CD4-positive, alpha-beta T cell (primary cell): ENCODE measurements around the gene LRP1B. TPM values are rescaled to one million over a fixed set of nuclear protein-coding genes. Genes with fewer than 3 reads are reported as not detected.

ENCODE experiments used
- ATAC-seq: fragments of 200-7000 bp; cut with Tn5 transposase; one replicate; pipeline ENCODE4 v1.10.0; 2022; ENCODE audit warnings: mild to moderate bottlenecking; ENCODE audit not compliant: poor library complexity
- CTCF ChIA-PET: fragments of 350-600 bp; sonication (Branson Sonifier 250); formaldehyde crosslinking; loops from one replicate; lab custom pipeline; 2021; ENCODE audit warnings: antibody characterized with exemption, inconsistent platforms; lab: Charles Lee
- POLR2A ChIA-PET: fragments of 350-600 bp; sonication (Branson Sonifier 250); formaldehyde crosslinking; loops from one replicate; lab custom pipeline; 2021; ENCODE audit warnings: antibody characterized with exemption, inconsistent platforms; lab: Charles Lee
- DNase-seq, 14 experiments: peaks; one replicate each; pipeline ENCODE4 v3.0.0-alpha.2; 2013 to 2020; ENCODE audit warnings: mixed read lengths in 2 of 14
- H3K27ac ChIP-seq, 2 donors: one replicate each; pipeline versions ENCODE4 v1.5.1 to v1.7.0; 2013; ENCODE audit warnings: low read length in 2 of 2, low read depth in 1 of 2, mild to moderate bottlenecking in 1 of 2
- H3K27me3 ChIP-seq, 2 experiments: 1 replicate in 1 of 2; 2 replicates in 1 of 2; pipeline versions ENCODE4 v1.6.1 to v1.7.0; 2013; ENCODE audit warnings: low read length in 2 of 2, control low read depth in 1 of 2, mild to moderate bottlenecking in 1 of 2, moderate library complexity in 1 of 2; ENCODE audit not compliant: insufficient read depth in 2 of 2, control insufficient read depth in 1 of 2
- H3K36me3 ChIP-seq: one replicate; pipeline ENCODE4 v1.6.1; 2013; ENCODE audit warnings: low read length, control low read depth; ENCODE audit not compliant: insufficient read depth
- H3K4me1 ChIP-seq: one replicate; pipeline ENCODE4 v1.6.1; 2013; ENCODE audit warnings: low read length, control low read depth; ENCODE audit not compliant: insufficient read depth
- H3K4me3 ChIP-seq: one replicate; pipeline ENCODE4 v1.5.1; 2013; ENCODE audit warnings: mild to moderate bottlenecking, low read length, moderate library complexity
- H3K9me3 ChIP-seq, 2 experiments: 1 replicate in 1 of 2; 2 replicates in 1 of 2; pipeline versions ENCODE4 v1.6.1 to v1.7.0; 2013; ENCODE audit warnings: low read length in 2 of 2, mild to moderate bottlenecking in 2 of 2, control low read depth in 1 of 2, moderate library complexity in 1 of 2; ENCODE audit not compliant: control insufficient read depth in 1 of 2, insufficient read depth in 1 of 2
- H3K27ac Mint-ChIP-seq: one replicate; pipeline ENCODE4 v1.8.0; 2020; ENCODE audit warnings: mixed read lengths
- H3K27me3 Mint-ChIP-seq: one replicate; pipeline ENCODE4 v1.8.0; 2021; ENCODE audit warnings: mixed read lengths
- H3K36me3 Mint-ChIP-seq: one replicate; pipeline ENCODE4 v1.8.0; 2021; ENCODE audit warnings: low read depth, mixed read lengths
- H3K4me1 Mint-ChIP-seq: one replicate; pipeline ENCODE4 v1.8.0; 2021; ENCODE audit warnings: low read depth, mixed read lengths
- H3K4me3 Mint-ChIP-seq: one replicate; pipeline ENCODE4 v1.8.0; 2020; ENCODE audit warnings: mild to moderate bottlenecking, mixed read lengths
- H3K9me3 Mint-ChIP-seq: one replicate; pipeline ENCODE4 v1.8.0; 2020; ENCODE audit warnings: mixed read lengths
- intact Hi-C, 2 experiments: fragments of 100-400 bp; cut with DNase I in 1 of 2; cut with micrococcal nuclease in 1 of 2; formaldehyde crosslinking; loops; one replicate each; pipeline versions ENCODE4 v1.15.1 to v1.9.0; 2023 to 2025; cut with DNase I, micrococcal nuclease
- total RNA-seq, 174 experiments: library from RNA in 2 of 174; stranded (reverse) in 2 of 174; gene quantifications; one replicate each; pipeline ENCODE4 v1.2.3 and lab custom pipeline; 2021 to 2026
- TF ChIP-seq, protein P1 (sequence below): fragments of 200-600 bp; IDR thresholded peaks from one replicate; pipeline ENCODE4 v1.8.0; 2022; ENCODE audit warnings: antibody characterized with exemption, mild to moderate bottlenecking

Gene LRP1B
- total RNA-seq, 2 experiments from 2014 or later: not detected

DNA sequence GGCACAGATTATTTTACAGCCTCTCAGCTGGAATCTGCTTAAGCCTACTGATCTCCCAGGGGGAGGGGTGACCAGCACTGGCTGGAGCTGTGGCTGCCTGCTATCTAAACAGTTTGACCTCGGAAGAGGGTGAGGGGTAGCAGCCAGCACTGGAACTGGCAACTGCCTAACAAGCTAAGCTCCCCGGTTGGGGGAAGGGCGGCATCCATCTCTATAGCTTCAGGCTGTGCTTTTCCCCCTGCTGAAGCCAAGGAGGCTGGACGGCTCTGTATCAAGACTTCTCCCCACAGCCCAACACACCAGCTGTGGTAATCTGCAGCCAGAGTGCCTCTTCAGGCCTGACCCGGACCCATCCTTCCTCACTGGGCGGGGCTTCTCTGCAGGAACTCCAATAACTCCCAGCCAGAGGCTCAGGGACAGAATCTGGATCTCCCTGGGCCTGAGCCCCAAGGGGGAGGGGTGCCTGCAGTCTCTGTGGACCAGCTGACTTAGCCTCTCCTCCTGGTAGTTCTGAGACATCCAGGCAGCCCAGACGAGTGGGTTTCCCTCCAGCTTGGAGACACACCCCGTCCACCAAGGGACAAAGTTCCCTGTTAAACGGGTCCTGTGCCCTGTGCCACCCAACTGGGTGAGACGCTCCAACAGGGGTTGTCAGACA is 560.2 kb downstream of the LRP1B start:
- intact Hi-C loops: no loop called here
- CTCF ChIA-PET: no interaction called here
- Histone ChIP-seq H3K27ac (no peak overlapping the region), H3K9me3 (peaks cover 0 to 11% of the 10 kb centered on the region in 2 experiments), H3K4me3 (no peak overlapping the region), H3K4me1 (no peaks in the 10 kb centered on the region), H3K36me3 (no peaks in the 10 kb centered on the region), H3K27me3 (no peaks in the 10 kb centered on the region)
- POLR2A ChIA-PET: no interaction called here
- peaks cover 21% of the 10 kb centered on the region for H3K9me3 Mint-ChIP-seq
- H3K36me3 Mint-ChIP-seq: no peaks in the 10 kb centered on the region
- H3K4me3 Mint-ChIP-seq: no peak overlapping the region
- no peaks in the 10 kb centered on the region for H3K27me3 Mint-ChIP-seq
- DNase-seq: no peak
- H3K27ac Mint-ChIP-seq: no peak overlapping the region
- no peak for ATAC-seq
- H3K4me1 Mint-ChIP-seq: no peaks in the 10 kb centered on the region
- TF ChIP-seq, protein P1, sequence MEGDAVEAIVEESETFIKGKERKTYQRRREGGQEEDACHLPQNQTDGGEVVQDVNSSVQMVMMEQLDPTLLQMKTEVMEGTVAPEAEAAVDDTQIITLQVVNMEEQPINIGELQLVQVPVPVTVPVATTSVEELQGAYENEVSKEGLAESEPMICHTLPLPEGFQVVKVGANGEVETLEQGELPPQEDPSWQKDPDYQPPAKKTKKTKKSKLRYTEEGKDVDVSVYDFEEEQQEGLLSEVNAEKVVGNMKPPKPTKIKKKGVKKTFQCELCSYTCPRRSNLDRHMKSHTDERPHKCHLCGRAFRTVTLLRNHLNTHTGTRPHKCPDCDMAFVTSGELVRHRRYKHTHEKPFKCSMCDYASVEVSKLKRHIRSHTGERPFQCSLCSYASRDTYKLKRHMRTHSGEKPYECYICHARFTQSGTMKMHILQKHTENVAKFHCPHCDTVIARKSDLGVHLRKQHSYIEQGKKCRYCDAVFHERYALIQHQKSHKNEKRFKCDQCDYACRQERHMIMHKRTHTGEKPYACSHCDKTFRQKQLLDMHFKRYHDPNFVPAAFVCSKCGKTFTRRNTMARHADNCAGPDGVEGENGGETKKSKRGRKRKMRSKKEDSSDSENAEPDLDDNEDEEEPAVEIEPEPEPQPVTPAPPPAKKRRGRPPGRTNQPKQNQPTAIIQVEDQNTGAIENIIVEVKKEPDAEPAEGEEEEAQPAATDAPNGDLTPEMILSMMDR: no peak

GRCh38 chr2:141569941-141570340 is 560.9 kb downstream of the LRP1B start:
- H3K4me1 Mint-ChIP-seq: no peaks in the 10 kb centered on the region
- Histone ChIP-seq H3K9me3 (peaks cover 0 to 11% of the 10 kb centered on the region in 2 experiments), H3K27ac (no peak overlapping the region), H3K36me3 (no peaks in the 10 kb centered on the region), H3K27me3 (no peaks in the 10 kb centered on the region), H3K4me3 (no peak overlapping the region), H3K4me1 (no peaks in the 10 kb centered on the region)
- ATAC-seq (no peak), DNase-seq (no peak)
- H3K9me3 Mint-ChIP-seq: peaks cover 21% of the 10 kb centered on the region
- no peaks in the 10 kb centered on the region for H3K27me3 Mint-ChIP-seq
- TF ChIP-seq, protein P1: no peak
- intact Hi-C loops: no loop called here
- H3K27ac Mint-ChIP-seq: no peak overlapping the region
- no peaks in the 10 kb centered on the region for H3K36me3 Mint-ChIP-seq
- H3K4me3 Mint-ChIP-seq: no peak overlapping the region
- ChIA-PET CTCF (no interaction called here), POLR2A (no interaction called here)

DNA sequence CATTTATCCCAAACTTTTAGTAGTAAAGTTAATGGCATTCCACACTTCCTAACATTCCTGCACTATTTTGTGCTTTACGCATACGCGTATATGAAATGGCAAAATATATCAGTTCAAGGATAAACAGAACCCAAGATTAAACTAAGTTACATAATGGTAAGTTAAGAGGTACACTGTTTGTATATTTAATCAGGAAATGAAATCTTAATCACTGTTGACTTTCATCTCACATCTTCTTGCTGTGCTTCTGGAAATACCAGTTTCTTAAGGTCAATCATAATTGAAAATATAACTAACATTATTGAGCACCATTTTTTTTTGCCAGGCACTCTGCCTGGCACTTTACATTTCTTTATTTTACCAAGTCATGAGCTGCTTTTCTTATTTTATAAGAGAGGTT is 565.2 kb downstream of the LRP1B start:
- H3K4me1 Mint-ChIP-seq: no peaks in the 10 kb centered on the region
- no peak for DNase-seq
- CTCF ChIA-PET: no interaction called here
- Histone ChIP-seq H3K4me1 (no peaks in the 10 kb centered on the region), H3K27ac (no peak overlapping the region), H3K4me3 (no peak overlapping the region), H3K27me3 (no peaks in the 10 kb centered on the region), H3K9me3 (peaks cover 0 to 6% of the 10 kb centered on the region in 2 experiments), H3K36me3 (no peaks in the 10 kb centered on the region)
- H3K27me3 Mint-ChIP-seq: no peaks in the 10 kb centered on the region
- POLR2A ChIA-PET: no interaction called here
- ATAC-seq: no peak
- no peak overlapping the region for H3K4me3 Mint-ChIP-seq
- TF ChIP-seq, protein P1: no peak
- no peaks in the 10 kb centered on the region for H3K36me3 Mint-ChIP-seq
- H3K9me3 Mint-ChIP-seq: no peaks in the 10 kb centered on the region
- H3K27ac Mint-ChIP-seq: no peak overlapping the region
- intact Hi-C loops: no loop called here
